Gastrocnemius medialis (tissue), 4 donors: Measurements from ENCODE around the gene DCPS.

Experiments used
- POLR2A ChIP-seq, 2 donors: fragments of 450-650 bp; IDR thresholded peaks; one replicate each; pipeline ENCODE4 v1.6.1; 2017; ENCODE audit warnings: antibody characterized with exemption in 2 of 2, mild to moderate bottlenecking in 2 of 2, moderate library complexity in 2 of 2
- TF ChIP-seq, protein P1 (sequence below), 5 experiments: fragments of 450-650 bp in 3 of 5; fragments of 200-600 bp in 2 of 5; sonication (generic) in 2 of 5; IDR thresholded peaks in 4 of 5; conservative IDR thresholded peaks in 1 of 5; 1 replicate in 4 of 5; 2 replicates in 1 of 5; pipeline ENCODE4 v1.5.1; 2016 to 2019; ENCODE audit warnings: antibody characterized with exemption in 5 of 5, mild to moderate bottlenecking in 3 of 5, moderate library complexity in 3 of 5

DNA sequence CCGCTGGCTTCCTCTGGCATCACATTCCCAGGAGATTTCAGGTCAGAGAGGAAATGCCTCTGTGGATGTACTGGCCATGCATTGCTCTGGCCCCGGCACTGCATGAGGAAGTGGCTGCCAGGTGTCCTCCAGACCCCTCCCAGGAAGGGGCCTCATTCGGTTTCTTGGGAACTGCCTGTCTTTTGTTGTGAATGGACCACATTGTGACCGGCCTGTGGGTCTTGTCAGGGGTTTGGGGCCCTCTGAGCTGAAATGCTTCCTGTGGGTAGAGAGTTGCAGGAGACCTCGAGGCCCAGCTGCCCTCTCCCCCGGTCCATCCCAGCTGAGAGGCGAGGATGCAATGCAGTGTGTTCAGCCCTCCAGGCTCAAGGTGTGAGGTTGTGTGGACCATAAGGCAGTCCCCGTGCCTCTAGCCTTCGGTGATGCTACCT lies 32.8 kb downstream of the DCPS start:
- TF ChIP-seq POLR2A (IDR thresholded peaks at IDR 0.05): no peak
- TF ChIP-seq, protein P1, sequence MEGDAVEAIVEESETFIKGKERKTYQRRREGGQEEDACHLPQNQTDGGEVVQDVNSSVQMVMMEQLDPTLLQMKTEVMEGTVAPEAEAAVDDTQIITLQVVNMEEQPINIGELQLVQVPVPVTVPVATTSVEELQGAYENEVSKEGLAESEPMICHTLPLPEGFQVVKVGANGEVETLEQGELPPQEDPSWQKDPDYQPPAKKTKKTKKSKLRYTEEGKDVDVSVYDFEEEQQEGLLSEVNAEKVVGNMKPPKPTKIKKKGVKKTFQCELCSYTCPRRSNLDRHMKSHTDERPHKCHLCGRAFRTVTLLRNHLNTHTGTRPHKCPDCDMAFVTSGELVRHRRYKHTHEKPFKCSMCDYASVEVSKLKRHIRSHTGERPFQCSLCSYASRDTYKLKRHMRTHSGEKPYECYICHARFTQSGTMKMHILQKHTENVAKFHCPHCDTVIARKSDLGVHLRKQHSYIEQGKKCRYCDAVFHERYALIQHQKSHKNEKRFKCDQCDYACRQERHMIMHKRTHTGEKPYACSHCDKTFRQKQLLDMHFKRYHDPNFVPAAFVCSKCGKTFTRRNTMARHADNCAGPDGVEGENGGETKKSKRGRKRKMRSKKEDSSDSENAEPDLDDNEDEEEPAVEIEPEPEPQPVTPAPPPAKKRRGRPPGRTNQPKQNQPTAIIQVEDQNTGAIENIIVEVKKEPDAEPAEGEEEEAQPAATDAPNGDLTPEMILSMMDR (IDR thresholded peaks at IDR 0.05 in 4 of 5, conservative IDR thresholded peaks at IDR 0.05 in 1 of 5): no peak
